DOHH2 (cell line): ENCODE results near the gene NEURL2.

ENCODE experiments used
- H3F3A ChIP-seq: fragments of 200-600 bp; sonication (generic), shearing (Covaris generic); 2 replicates; pipeline ENCODE4 v1.6.0; 2016; ENCODE audit warnings: antibody characterized with exemption, mild to moderate bottlenecking; ENCODE audit not compliant: control insufficient read depth, insufficient read depth
- H3K27ac ChIP-seq: fragments of 200-600 bp; sonication (generic); 2 replicates; pipeline ENCODE4 v1.5.1; 2014; ENCODE audit warnings: low read depth, mild to moderate bottlenecking, low read length, moderate library complexity
- H3K27me3 ChIP-seq: fragments of 200-600 bp; sonication (generic); 2 replicates; pipeline ENCODE4 v1.6.1; 2014; ENCODE audit warnings: mild to moderate bottlenecking, low read length, mixed read lengths; ENCODE audit not compliant: control insufficient read depth
- H3K36me3 ChIP-seq: fragments of 200-600 bp; sonication (generic); 2 replicates; pipeline ENCODE4 v1.6.1; 2014; ENCODE audit warnings: mild to moderate bottlenecking, low read length, moderate library complexity, mixed read lengths; ENCODE audit not compliant: control insufficient read depth
- H3K4me1 ChIP-seq: fragments of 200-600 bp; sonication (generic); 2 replicates; pipeline ENCODE4 v1.6.1; 2014; ENCODE audit warnings: mild to moderate bottlenecking, low read length, mixed read lengths; ENCODE audit not compliant: control insufficient read depth
- H3K4me2 ChIP-seq: fragments of 200-600 bp; sonication (generic); 2 replicates; pipeline ENCODE4 v1.6.0; 2014; ENCODE audit warnings: mild to moderate bottlenecking, low read length, moderate library complexity
- H3K4me3 ChIP-seq: fragments of 200-600 bp; sonication (generic); 2 replicates; pipeline ENCODE4 v1.5.1; 2014; ENCODE audit warnings: mild to moderate bottlenecking, low read length, mixed read lengths
- H3K79me2 ChIP-seq: fragments of 200-600 bp; sonication (generic); 2 replicates; pipeline ENCODE4 v1.6.1; 2014; ENCODE audit warnings: mild to moderate bottlenecking, low read length, mixed read lengths; ENCODE audit not compliant: control insufficient read depth
- H3K9me2 ChIP-seq: fragments of 200-600 bp; sonication (generic); replicated peaks from 2 replicates; pipeline ENCODE4 v1.6.1; 2014; ENCODE audit warnings: mild to moderate bottlenecking, low read length, mixed read lengths; ENCODE audit not compliant: control insufficient read depth
- H3K9me3 ChIP-seq: fragments of 200-600 bp; sonication (generic); 2 replicates; pipeline ENCODE4 v1.6.1; 2014; ENCODE audit warnings: antibody characterized with exemption, low read length, mixed read lengths; ENCODE audit not compliant: control insufficient read depth, insufficient read depth
- H4K20me1 ChIP-seq: fragments of 200-600 bp; sonication (generic); 2 replicates; pipeline ENCODE4 v1.6.0; 2014; ENCODE audit warnings: low read depth, mild to moderate bottlenecking, antibody characterized with exemption, low read length, moderate library complexity; ENCODE audit not compliant: control insufficient read depth, insufficient read depth
- CTCF ChIP-seq: fragments of 200-600 bp; sonication (generic); IDR thresholded peaks from one replicate; pipeline ENCODE4 v1.5.1; 2014; ENCODE audit warnings: antibody characterized with exemption, mild to moderate bottlenecking, low read depth, low read length; ENCODE audit not compliant: poor library complexity, severe bottlenecking
- EZH2phosphoT487 ChIP-seq: fragments of 200-600 bp; sonication (generic); IDR thresholded peaks from 2 replicates; pipeline ENCODE4 v1.6.1; 2017; ENCODE audit warnings: borderline replicate concordance, mild to moderate bottlenecking, antibody characterized with exemption, low read length, moderate library complexity, mixed read lengths

The NEURL2 gene

DNA sequence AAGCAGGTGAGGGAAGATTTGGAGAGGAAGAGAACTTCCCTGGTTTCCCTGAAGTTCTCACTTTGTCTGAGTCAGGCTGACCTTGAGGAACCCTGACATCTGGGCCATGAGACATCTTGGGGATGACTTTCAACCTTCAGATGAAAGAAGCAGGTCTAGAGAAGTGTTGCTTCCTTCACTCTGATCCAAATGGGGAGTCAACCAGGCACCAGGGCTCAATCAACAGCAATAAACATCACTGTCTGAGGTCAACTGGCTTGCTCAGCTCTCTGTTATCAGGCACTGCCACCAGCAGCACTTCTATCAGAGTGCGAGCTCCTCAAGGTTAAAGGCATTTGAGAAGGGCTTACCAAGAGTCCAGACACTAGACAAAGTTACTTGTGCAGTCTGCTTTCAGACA is 40.1 kb downstream of the NEURL2 start:
- Histone ChIP-seq H3K4me3 (no peak overlapping the region), H3K27me3 (no peaks in the 10 kb centered on the region), H3K9me2 (no peaks in the 10 kb centered on the region), H3K36me3 (0 out of 2 replicates have a peak, but pooled peaks cover 6% of the 10 kb centered on the region), H3K4me2 (no peak overlapping the region), H3K27ac (no peak overlapping the region), H3F3A (no peaks in the 10 kb centered on the region), H4K20me1 (no peaks in the 10 kb centered on the region; the same call in 1 of the 2 replicates), H3K79me2 (peaks cover 12% of the 10 kb centered on the region), H3K4me1 (peaks cover 6% of the 10 kb centered on the region), H3K9me3 (no peaks in the 10 kb centered on the region)
- TF ChIP-seq EZH2phosphoT487 (no peak), CTCF (no peak)

GRCh38 chr20:45850238-45850637 is 40.8 kb downstream of the NEURL2 start:
- Histone ChIP-seq H3K27ac (no peak overlapping the region), H3K4me3 (no peak overlapping the region), H3K9me2 (no peaks in the 10 kb centered on the region), H3K79me2 (peaks cover 7% of the 10 kb centered on the region), H3K27me3 (no peaks in the 10 kb centered on the region), H3F3A (no peaks in the 10 kb centered on the region), H3K4me2 (no peak overlapping the region), H3K4me1 (0 out of 2 replicates have a peak, but pooled peaks cover 3% of the 10 kb centered on the region), H4K20me1 (no peaks in the 10 kb centered on the region; the same call in 1 of the 2 replicates), H3K9me3 (no peaks in the 10 kb centered on the region), H3K36me3 (0 out of 2 replicates have a peak, but pooled peaks cover 6% of the 10 kb centered on the region)
- TF ChIP-seq CTCF (no peak), EZH2phosphoT487 (no peak)

- Histone ChIP-seq H3K27me3 (no peaks in the 10 kb centered on the region), H3K9me3 (no peaks in the 10 kb centered on the region), H3K27ac (no peak overlapping the region), H3F3A (no peaks in the 10 kb centered on the region), H3K4me2 (no peak overlapping the region), H3K4me3 (no peak overlapping the region), H3K36me3 (peaks cover 6% of the 10 kb centered on the region), H3K9me2 (no peaks in the 10 kb centered on the region), H4K20me1 (no peaks in the 10 kb centered on the region; the same call in 1 of the 2 replicates), H3K4me1 (no peaks in the 10 kb centered on the region), H3K79me2 (no peaks in the 10 kb centered on the region)
- TF ChIP-seq EZH2phosphoT487 (no peak), CTCF (no peak)
Measured at GRCh38 chr20:45848969-45849582, 41.9 kb downstream of the NEURL2 start.
